NCI-H146 (cell line): ENCODE measurements around the gene IFITM5.

Source experiments
- DNase-seq: peaks from one replicate; lab custom pipeline; 2025; lab: John Stamatoyannopoulos, UW

Gene IFITM5

DNA sequence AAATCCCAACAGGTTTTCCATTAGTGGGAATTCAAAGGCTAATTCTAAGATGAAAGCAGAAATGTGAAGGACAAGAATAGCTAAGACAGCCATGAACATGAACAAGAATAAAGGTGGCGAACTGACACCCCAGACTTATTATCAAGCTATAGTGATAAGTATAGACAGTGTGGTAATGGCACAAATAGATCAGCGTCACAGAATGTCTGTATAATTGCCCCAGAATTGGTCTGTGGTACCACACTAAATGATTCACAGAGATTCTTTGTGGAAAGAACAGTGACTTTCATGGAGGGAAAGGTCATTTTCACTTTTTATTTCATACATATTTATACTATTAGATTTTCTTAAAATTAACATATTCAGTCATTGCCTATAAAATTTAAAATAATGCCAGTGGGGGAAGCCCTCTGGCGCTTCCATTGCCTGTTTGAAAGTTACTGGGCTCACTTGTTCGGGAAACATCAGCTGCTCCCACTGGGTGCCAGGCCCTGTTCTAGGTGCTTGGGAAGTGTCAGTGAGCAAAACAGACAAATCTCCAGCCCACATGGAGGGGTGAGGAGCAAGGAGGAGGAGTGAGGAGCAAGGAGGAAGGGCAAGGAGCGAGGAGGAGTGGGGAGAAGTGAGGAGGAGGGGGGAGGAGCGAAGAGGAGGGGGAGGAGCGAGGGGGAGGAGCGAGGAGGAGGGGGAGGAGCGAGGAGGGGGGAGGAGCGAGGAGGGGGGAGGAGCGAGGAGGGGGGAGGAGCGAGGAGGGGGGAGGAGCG lies 32.5 kb downstream of the IFITM5 start:
- DNase-seq: no peak

DNA sequence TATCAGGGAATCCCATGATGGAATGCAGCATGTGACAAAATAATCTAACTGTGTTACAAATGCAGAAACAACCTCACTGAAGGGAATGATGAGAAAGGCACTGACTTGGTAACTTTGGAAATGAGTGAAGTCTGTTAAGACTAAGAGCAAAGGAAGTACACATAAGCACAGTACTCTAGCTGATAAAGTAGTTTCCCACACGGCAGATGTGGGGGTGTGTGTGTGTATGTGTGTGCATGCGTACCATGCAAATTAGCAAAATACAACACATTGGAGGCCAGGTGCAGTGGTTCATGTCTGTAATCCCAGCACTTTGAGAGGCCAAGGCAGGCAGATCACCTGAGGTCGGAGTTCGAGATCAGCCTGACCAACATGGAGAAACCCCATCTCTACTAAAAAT lies 37.7 kb downstream of the IFITM5 start:
- no peak for DNase-seq

GRCh38 chr11:259413-259812 lies 39.9 kb downstream of the IFITM5 start:
- DNase-seq: no peak

DNA sequence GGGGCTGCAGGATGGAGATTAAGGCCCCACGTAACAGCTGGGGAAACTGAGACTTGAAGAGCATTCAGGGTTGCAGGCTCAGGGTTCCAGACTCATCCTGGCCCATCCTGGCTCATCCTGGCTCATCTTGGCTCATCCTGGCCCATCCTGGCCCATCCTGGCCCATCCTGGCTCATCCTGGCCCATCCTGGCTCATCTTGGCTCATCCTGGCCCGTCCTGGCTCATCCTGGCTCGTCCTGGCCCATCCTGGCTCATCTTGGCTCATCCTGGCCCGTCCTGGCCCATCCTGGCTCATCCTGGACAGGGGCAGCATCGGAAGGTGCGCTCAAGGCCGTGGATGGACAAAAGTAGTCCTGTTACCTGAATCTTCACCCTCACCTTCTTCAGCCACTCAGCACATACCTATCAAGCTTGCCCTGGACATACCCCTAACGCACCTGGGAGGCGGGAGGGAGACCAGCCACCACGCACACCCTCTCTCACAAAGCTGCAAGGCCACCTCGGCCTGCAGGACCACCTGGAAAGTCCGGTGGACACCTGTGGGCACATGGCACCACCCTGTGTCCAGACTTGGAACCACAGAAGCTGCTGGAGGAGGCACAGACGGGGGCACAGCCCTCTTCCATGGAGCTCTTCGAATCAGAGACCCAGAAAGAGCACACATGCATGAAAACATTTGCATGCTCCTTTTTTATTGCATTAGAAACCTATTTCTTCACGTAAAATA lies 41.4 kb downstream of the IFITM5 start:
- DNase-seq: no peak

DNA sequence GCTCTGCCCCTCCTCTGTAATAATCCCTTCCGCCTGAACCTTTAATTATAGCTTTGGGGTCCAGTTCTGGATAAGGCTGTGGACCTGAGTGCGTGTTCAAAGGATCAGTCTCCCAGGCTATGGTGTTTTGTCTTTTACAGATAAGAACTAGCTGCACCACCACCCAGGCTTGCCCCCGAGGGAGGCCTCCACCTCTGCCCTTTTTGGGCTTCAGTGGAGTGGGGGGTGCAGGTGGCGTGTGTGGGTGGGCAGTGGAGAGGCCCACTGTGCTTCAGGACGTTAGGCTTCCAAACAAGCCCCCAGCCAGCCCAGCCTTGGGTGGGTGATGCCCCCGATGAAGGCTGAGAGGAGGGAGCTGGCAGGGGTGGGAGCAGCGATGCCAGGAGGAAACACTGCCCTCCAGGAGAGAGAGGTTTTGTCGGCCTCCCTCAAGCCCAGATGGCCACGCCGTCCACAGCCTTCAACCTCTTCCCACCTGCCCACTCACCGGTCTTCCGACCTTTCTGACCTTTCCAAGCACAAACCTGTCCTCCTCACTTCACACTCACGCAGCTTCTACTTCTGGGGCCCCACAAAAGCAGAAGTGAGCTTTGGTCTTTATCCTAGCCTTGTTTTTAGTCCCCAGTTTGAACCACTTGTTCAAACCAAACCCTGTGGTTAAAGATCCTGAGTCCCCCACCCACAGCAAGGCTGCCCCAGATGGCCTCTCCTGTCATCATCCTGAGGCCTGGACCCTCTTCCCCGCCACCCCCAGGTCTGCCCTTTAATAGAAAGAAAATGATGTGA lies 42.2 kb downstream of the IFITM5 start:
- DNase-seq: no peak

- no peak for DNase-seq
Measured at GRCh38 chr11:255816-256215, 43.5 kb downstream of the IFITM5 start.

GRCh38 chr11:255176-255575 lies 44.1 kb downstream of the IFITM5 start:
- no peak for DNase-seq

GRCh38 chr11:253886-254270 lies 45.4 kb downstream of the IFITM5 start:
- no peak for DNase-seq

GRCh38 chr11:253160-253885 lies 46.0 kb downstream of the IFITM5 start:
- DNase-seq: no peak

- DNase-seq: no peak
Measured at GRCh38 chr11:252666-253065, 46.7 kb downstream of the IFITM5 start.

DNA sequence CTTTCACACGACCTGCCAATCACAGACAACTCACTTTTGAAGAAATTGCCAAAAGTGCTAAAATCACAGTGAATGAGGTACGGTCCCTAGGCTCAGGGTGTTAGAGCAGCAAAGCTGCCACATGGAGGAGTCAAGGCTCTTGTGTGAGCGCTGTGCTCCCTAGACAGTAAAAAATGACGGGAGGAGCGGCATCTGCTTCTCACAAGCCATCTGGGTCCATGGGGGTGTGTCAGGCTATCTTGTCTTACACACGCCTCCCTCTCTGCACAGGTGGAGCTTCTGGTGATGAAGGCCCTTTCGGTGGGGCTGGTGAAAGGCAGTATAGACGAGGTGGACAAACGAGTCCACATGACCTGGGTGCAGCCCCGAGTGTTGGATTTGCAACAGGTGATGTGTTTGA lies 47.8 kb downstream of the IFITM5 start:
- DNase-seq: no peak

DNA sequence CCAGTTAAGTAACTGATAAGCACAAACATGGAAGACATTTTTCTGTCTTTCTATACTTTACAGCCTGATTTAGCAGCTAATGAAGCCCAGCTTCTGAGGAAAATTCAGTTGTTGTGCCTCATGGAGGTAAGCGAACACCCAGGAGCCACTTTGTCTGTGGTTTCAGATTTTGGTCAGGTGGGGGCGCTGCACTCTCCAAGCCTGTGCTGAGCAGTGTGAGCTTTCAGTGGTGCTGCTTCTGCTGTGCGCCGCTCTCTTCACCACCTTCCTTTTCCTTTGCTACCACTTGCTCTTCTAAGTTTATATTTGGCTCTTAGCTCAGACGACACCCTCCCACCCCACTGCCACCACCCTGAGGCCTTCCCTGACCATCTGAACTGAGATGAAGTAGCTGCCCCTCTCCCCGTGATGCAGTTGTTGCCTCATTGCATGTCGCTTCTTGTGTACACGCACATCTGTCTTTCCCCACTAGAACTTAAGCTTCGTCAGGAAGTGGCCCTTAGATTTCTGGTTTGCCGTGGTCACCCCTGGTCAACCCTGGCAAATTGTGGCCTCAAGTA lies 48.5 kb downstream of the IFITM5 start:
- DNase-seq: no peak

DNA sequence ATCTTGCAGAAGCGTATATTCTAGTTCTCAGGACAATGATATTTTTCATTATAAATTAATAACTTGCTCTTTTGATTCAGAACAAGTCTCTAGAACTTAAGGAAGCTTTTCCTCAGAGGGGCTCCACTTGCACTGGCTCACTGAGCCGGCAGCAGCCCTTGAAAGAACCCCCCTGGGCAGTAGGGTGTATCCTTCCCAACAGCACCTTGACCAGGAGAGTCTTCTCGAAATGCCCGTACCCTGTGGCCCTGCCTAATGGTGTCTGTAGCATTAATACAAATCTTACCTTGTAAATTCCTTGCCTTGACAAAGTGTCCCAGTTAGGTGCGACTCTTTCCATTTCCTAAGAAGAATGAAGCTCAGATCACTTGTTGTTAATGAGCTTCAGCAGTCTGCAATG lies 49.1 kb downstream of the IFITM5 start:
- DNase-seq: no peak

DNA sequence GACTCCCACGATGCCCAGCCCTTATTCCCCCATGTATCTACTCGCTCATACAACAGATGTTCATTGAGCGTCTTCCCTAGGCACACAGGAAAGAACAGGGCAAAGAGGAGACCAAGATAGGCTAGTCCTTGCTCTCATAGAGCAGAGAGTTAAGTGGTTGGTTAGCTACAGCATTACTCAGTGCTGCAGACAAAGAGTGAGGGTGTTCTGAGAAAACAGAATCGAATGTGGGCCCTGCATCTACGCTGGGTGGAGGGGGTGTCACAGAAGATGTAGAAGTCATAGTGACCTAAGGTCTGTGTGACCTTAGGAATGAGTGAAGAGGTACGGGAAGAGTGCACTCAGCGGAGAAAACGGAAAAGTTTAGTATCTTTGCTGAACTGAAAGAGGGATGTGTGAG lies 50.3 kb downstream of the IFITM5 start:
- no peak for DNase-seq
